Parathyroid adenoma (tissue), 2 donors: ENCODE results near the gene STAU1.

Source experiments
- H2AFZ ChIP-seq: fragments of 300-600 bp; sonication (generic); one replicate; pipeline ENCODE4 v1.7.0; 2017; ENCODE audit warnings: antibody characterized with exemption, mild to moderate bottlenecking
- H3K27ac ChIP-seq: fragments of 300-600 bp; sonication (generic); one replicate; pipeline ENCODE4 v1.7.0; 2017
- H3K27me3 ChIP-seq: fragments of 300-600 bp; sonication (generic); one replicate; pipeline ENCODE4 v1.7.0; 2017; ENCODE audit warnings: low read length; ENCODE audit not compliant: control insufficient read depth, insufficient read depth
- H3K36me3 ChIP-seq: fragments of 300-600 bp; sonication (generic); one replicate; pipeline ENCODE4 v1.7.0; 2017; ENCODE audit warnings: low read length; ENCODE audit not compliant: control insufficient read depth, insufficient read depth
- H3K4me1 ChIP-seq: fragments of 300-600 bp; sonication (generic); one replicate; pipeline ENCODE4 v1.7.0; 2017; ENCODE audit warnings: control low read depth
- H3K4me2 ChIP-seq: fragments of 300-600 bp; sonication (generic); one replicate; pipeline ENCODE4 v1.7.0; 2017; ENCODE audit warnings: low read length
- H3K4me3 ChIP-seq: fragments of 300-600 bp; sonication (generic); one replicate; pipeline ENCODE4 v1.7.0; 2017; ENCODE audit warnings: low read depth, low read length
- H3K79me2 ChIP-seq: fragments of 300-600 bp; sonication (generic); one replicate; pipeline ENCODE4 v1.7.0; 2017; ENCODE audit warnings: control low read depth
- H3K9ac ChIP-seq: fragments of 300-600 bp; sonication (generic); one replicate; pipeline ENCODE4 v1.7.0; 2017; ENCODE audit warnings: mild to moderate bottlenecking
- H3K9me3 ChIP-seq: fragments of 300-600 bp; sonication (generic); one replicate; pipeline ENCODE4 v1.7.0; 2017; ENCODE audit warnings: low read length; ENCODE audit not compliant: control insufficient read depth
- TF ChIP-seq, protein P1 (sequence below): fragments of 300-600 bp; sonication (generic); IDR thresholded peaks from one replicate; pipeline ENCODE4 v1.7.0; 2017; ENCODE audit warnings: antibody characterized with exemption, mild to moderate bottlenecking
- donor health status: primary hyperparathyroidism.

The STAU1 gene

DNA sequence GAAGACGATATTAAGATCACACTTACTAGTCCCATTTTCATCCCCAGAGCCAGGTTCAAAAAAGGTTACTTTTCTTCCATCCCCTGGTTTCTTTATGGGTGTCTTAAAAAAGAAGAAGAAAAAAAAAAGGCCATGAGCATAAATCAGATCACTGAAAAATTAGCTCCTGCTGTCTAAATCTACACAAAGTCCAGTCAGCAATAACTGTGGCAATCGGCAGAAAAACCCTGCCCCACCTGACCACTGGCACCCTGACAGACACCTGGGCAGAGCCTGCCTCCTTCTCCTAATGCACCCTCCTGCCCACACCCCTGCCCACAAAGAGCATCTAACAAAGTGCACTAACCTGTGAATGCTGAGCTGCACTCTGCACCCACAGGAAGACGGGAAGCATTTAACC, 69.8 kb downstream of the STAU1 start:
- Histone ChIP-seq H3K27ac (peak overlapping the region; percentile 67), H3K4me2 (peak overlapping the region; percentile 60), H3K9me3 (no peaks in the 10 kb centered on the region), H3K27me3 (no peaks in the 10 kb centered on the region), H2AFZ (peak overlapping the region; percentile 50), H3K9ac (no peak overlapping the region), H3K36me3 (no peaks in the 10 kb centered on the region), H3K4me1 (peaks cover 32% of the 10 kb centered on the region), H3K4me3 (peak overlapping the region; percentile 17), H3K79me2 (no peaks in the 10 kb centered on the region)
- TF ChIP-seq, protein P1, sequence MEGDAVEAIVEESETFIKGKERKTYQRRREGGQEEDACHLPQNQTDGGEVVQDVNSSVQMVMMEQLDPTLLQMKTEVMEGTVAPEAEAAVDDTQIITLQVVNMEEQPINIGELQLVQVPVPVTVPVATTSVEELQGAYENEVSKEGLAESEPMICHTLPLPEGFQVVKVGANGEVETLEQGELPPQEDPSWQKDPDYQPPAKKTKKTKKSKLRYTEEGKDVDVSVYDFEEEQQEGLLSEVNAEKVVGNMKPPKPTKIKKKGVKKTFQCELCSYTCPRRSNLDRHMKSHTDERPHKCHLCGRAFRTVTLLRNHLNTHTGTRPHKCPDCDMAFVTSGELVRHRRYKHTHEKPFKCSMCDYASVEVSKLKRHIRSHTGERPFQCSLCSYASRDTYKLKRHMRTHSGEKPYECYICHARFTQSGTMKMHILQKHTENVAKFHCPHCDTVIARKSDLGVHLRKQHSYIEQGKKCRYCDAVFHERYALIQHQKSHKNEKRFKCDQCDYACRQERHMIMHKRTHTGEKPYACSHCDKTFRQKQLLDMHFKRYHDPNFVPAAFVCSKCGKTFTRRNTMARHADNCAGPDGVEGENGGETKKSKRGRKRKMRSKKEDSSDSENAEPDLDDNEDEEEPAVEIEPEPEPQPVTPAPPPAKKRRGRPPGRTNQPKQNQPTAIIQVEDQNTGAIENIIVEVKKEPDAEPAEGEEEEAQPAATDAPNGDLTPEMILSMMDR: no peak

DNA sequence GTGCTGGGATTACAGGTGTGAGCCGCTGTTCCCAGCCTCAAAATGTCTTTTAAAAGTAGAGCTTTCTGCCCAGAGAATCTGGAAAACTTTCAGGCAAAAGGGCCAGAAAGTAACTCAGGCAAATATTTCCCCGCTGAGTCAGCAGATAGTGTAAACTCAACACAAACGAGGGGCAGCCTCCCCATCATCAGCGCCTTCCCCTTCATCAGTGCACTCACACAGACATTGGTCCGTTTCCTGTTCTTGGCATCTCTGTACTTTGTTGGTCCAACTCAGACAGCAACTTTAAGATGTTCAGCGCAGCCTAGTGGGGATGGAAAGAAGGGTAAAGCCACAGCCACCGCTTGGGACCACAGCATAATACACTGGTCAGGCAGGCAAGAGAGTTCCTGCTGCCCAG, 72.6 kb downstream of the STAU1 start:
- no peak overlapping the region for H3K9ac ChIP-seq
- H3K4me3 ChIP-seq: no peak overlapping the region
- no peaks in the 10 kb centered on the region for H3K9me3 ChIP-seq
- no peak overlapping the region for H2AFZ ChIP-seq
- H3K36me3 ChIP-seq: no peaks in the 10 kb centered on the region
- no peak overlapping the region for H3K4me2 ChIP-seq
- H3K4me1 ChIP-seq: peaks cover 32% of the 10 kb centered on the region
- TF ChIP-seq, protein P1: no peak
- H3K27ac ChIP-seq: no peak overlapping the region
- H3K79me2 ChIP-seq: no peaks in the 10 kb centered on the region
- no peaks in the 10 kb centered on the region for H3K27me3 ChIP-seq

DNA sequence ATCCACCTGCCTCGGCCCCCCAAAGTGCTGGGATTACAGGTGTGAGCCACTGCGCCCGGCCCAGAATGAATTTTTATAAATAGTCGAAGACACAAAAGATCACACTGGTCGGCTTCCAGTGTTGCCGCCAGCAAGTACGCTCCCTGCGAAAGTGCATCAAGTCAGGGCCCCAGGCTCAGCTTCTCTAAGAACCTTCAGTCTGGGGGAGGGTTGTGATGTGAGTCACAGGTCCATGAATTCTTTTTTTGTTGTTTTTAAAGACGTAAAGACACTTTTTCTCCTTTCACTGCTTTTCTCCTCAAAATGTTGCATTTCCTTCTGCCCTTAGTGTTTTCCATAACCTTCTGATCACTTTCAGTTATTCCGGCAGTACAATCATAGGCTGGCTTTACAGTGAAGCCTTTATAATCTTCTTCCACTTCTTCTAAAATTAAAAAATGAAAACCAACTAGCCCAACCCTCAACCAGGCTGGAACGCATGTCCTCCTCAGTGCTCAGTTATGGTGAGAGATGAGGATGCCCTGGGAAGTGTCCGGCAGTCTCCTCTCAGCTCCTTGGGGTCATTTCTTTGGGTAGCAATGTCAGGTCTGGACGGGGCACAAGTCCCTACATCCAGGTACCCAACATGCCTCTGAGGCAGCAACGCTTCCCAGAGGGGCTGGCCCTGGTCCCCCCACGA, 75.4 kb downstream of the STAU1 start:
- H3K79me2 ChIP-seq: no peaks in the 10 kb centered on the region
- no peak overlapping the region for H3K27ac ChIP-seq
- peaks cover 8% of the 10 kb centered on the region for H3K4me1 ChIP-seq
- H3K4me3 ChIP-seq: no peak overlapping the region
- H3K9ac ChIP-seq: no peak overlapping the region
- H2AFZ ChIP-seq: no peak overlapping the region
- no peaks in the 10 kb centered on the region for H3K9me3 ChIP-seq
- H3K27me3 ChIP-seq: no peaks in the 10 kb centered on the region
- TF ChIP-seq, protein P1: no peak
- H3K4me2 ChIP-seq: no peak overlapping the region
- no peaks in the 10 kb centered on the region for H3K36me3 ChIP-seq

DNA sequence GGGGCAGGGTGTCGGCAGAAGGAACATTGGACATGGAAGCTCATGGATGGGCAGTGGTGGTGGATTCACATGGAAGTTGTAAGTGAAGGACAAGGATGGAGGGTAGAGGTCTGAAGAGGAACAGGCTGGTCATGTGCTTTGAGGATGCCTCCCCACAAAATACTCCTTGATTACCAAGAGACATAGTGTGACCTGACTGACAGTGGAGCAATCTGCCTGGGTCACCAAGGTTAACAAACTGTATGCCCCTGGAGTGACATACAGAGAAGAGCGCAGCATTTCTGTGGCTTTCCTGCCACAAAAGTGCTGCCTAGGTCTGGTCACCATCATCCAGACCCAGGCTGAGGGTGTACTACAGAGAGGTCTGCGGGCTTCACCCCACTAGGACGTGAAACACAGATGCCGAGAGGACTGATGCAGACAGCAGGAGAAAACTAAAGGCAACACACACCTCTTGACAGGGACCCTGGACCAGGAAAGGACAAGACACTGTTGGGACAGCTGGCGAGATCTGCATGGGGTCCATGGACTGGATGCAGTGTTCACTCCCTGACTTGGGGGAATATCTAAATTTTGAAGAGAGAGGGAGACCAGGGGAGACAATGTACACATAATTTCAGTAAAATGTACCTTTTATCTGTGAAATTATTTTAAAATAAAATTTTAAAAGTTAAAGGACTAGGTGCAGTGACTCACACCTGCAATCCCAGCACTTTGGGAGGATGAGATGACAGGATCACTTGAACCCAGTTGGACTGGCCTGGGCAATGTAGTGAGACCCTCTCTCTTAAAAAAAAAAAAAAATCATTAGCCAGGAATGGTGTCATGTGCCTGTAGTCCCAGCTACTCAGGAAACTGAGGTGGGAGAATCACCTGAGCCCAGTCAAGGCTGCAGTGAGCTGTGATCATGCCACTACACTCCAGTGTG, 77.1 kb downstream of the STAU1 start:
- no peak overlapping the region for H2AFZ ChIP-seq
- no peaks in the 10 kb centered on the region for H3K4me1 ChIP-seq
- no peaks in the 10 kb centered on the region for H3K36me3 ChIP-seq
- no peaks in the 10 kb centered on the region for H3K79me2 ChIP-seq
- H3K27ac ChIP-seq: no peak overlapping the region
- H3K27me3 ChIP-seq: no peaks in the 10 kb centered on the region
- H3K4me3 ChIP-seq: no peak overlapping the region
- TF ChIP-seq, protein P1: no peak
- H3K4me2 ChIP-seq: no peak overlapping the region
- no peak overlapping the region for H3K9ac ChIP-seq
- H3K9me3 ChIP-seq: no peaks in the 10 kb centered on the region
